GM23338 (cell line): Measurements from ENCODE around the gene NEU2.

Experiments used
- CREB1 ChIP-seq: fragments of 250-450 bp; sonication (Bioruptor Pico); IDR thresholded peaks from 2 replicates; pipeline ENCODE4 v1.5.0; 2020; ENCODE audit warnings: low read depth, mild to moderate bottlenecking, moderate library complexity
- CTCF ChIP-seq, 2 experiments: fragments of 200-600 bp in 1 of 2; sonication (generic) in 1 of 2; conservative IDR thresholded peaks; 2 replicates each; pipeline versions ENCODE4 v1.5.1 to v1.6.1; 2016 to 2017; ENCODE audit warnings: antibody characterized with exemption in 2 of 2, low read depth in 2 of 2, mild to moderate bottlenecking in 2 of 2, moderate library complexity in 1 of 2
- EZH2 ChIP-seq: fragments of 200-600 bp; sonication (generic); IDR thresholded peaks from one replicate; pipeline ENCODE4 v1.8.0; 2017; ENCODE audit warnings: antibody characterized with exemption, mild to moderate bottlenecking, low read depth; ENCODE audit not compliant: unreplicated experiment
- EZH2phosphoT487 ChIP-seq: fragments of 200-600 bp; sonication (generic); IDR thresholded peaks from one replicate; pipeline ENCODE4 v1.8.1; 2018; ENCODE audit warnings: antibody characterized with exemption; ENCODE audit not compliant: unreplicated experiment
- POLR2AphosphoS5 ChIP-seq: IDR thresholded peaks from 2 replicates; pipeline ENCODE4 v1.6.1; 2016; ENCODE audit warnings: antibody characterized with exemption, low read depth
- STAT1 ChIP-seq: IDR thresholded peaks from one replicate; pipeline ENCODE4 v1.6.1; 2016; ENCODE audit warnings: antibody characterized with exemption; ENCODE audit not compliant: unreplicated experiment

GRCh38 chr2:233006648-233007047, 25.8 kb upstream of the NEU2 start:
- TF ChIP-seq CTCF (conservative IDR thresholded peaks at IDR 0.05; ENCODE audit: low read depth in 2 of 2) (no peak), EZH2 (no peak), CREB1 (CRISPR knock-in tag) (no peak), STAT1 (no peak), POLR2AphosphoS5 (no peak), EZH2phosphoT487 (no peak)
